ENCODE results near the gene PLCXD1.
"Not testable (repeated sequence)": the region's sequence is repeated elsewhere in the genome, so short reads cannot be mapped to it uniquely, and the experiment has no call there.

PLCXD1 gene

GRCh38 chrX:350148-350533 lies 69.0 kb downstream of the PLCXD1 start:
- DNase-seq (ENCODE audit: low spot score) = no peak

DNA sequence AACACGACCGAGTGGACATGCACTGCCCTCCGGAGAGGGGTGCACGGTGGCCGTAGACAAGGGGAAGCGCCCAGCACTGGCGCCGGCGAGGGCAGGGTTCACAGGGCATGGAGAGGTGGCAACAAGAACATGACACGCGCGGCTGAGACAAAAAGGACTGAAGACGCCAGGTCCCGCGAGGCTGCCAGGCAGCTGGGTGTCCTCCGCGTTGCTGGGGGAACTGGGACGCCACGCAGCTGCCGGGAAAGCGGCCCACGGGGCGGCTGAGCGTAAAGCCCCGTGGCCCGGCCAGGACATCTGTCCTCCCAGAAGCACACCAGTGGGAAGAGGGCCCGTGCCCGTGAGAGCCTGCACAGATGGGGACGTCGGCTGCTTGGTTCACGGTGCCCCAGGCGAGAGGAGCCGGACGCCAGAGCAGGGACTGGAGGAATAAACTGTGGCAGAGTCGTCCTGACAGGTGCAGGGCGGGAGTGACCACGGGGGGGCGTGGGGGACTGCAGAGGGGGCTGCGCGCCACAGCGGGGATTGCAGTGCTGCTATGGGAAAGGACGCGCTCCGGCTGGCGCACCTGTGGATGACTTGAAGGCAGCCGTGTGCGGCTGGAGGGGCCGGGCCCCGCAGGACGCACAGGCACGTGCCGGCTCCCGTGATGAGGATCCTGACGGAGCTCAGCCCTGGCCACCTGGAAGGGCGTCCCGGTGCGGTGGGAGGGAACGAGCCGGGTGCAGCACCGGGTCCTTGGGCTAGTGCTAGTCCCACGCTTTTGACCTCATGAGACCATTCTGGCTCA lies 69.5 kb downstream of the PLCXD1 start:
- DNase-seq (ENCODE audit: low spot score) = no peak

GRCh38 chrX:351324-351641 lies 70.1 kb downstream of the PLCXD1 start:
- DNase-seq (ENCODE audit: low spot score) = not testable (repeated sequence)

DNA sequence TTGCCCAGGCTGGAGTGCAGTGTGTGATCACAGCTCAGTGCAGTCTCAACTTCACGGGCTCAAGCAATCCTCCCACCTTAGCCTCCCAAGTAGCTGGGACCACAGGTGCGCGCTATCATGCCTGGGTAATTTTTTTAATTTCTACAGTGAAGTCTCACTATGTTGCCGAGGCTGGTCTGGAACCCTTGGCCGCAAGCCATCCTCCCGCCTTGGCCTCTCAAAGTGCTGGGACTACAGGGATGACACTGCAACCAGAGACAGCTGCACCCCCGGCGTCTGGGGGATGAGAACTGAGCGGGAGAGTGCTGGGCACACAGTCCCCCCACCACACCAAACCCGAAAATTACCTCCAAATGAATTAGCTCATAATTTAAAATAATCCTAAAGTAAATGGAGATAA lies 70.6 kb downstream of the PLCXD1 start:
- DNase-seq (ENCODE audit: low spot score) = no peak

DNA sequence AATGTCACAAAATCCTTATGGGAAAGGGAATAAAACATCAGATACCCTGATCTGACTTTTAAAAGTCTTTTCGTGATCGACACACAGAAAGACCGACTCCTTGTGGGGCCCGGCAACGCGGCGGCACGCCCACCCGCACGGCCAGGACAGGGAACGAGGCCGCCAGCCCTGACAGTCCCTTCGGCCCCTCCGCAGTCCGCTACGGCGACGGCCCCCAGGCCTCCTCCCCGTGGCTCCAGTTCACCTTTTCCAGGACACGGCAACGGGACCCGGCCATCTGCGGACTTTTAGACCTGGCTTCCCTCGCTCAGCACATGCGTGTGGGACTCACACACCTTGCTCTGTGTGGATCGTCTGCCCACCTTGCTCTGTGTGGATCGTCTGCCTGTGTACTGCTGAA lies 71.0 kb downstream of the PLCXD1 start:
- DNase-seq (ENCODE audit: low spot score) = no peak

GRCh38 chrX:352582-353314 lies 71.6 kb downstream of the PLCXD1 start:
- no peak for DNase-seq (ENCODE audit: low spot score)
